ENCODE results near the gene CH25H. TPM values are rescaled to one million over a fixed set of nuclear protein-coding genes. Genes with fewer than 3 reads are reported as not detected.

Gene CH25H
- total and polyA plus RNA-seq, 10 of the 15 experiments (the other 5 are each of a cell fraction or from before 2014, with no cell fraction given), result not detected

- TF ChIP-seq IRF3 (IDR thresholded peaks at IDR 0.05) (no peak), GABPA (IDR thresholded peaks at IDR 0.05; ENCODE audit: low read depth) (no peak), RELA (IDR thresholded peaks at IDR 0.05; ENCODE audit: borderline replicate concordance, partially characterized antibody) (no peak), ZBTB4 (CRISPR knock-in tag; IDR thresholded peaks at IDR 0.05) (no peak), PAX8 (IDR thresholded peaks at IDR 0.05) (no peak), ATF3 (IDR thresholded peaks at IDR 0.05; ENCODE audit: borderline replicate concordance, extremely low read depth, low read depth, low read length) (no peak), BHLHE40 (IDR thresholded peaks at IDR 0.05; ENCODE audit: borderline replicate concordance in 1 of 2, low read depth in 2 of 2, low read length in 1 of 2) (no peak), MTA2 (IDR thresholded peaks at IDR 0.05; ENCODE audit: low read depth) (0 out of 2 replicates have a peak, but pooled peaks have one; percentile 23), DPF2 (IDR thresholded peaks at IDR 0.05) (no peak; the same call in 1 of the 2 replicates), NR2C2 (IDR thresholded peaks at IDR 0.05; ENCODE audit: borderline replicate concordance, control insufficient read depth, insufficient read length, low read depth) (no peak), FOXK2 (IDR thresholded peaks at IDR 0.05) (no peak), SREBF1 (IDR thresholded peaks at IDR 0.05; ENCODE audit: low read length) (no peak), HDAC6 (IDR thresholded peaks at IDR 0.05; ENCODE audit: unreplicated experiment) (no peak), HCFC1 (IDR thresholded peaks at IDR 0.05; ENCODE audit: low read length) (no peak), ZBTB33 (IDR thresholded peaks at IDR 0.05) (no peak), NR2C1 (IDR thresholded peaks at IDR 0.05) (no peak), CREM (IDR thresholded peaks at IDR 0.05; ENCODE audit: low read depth) (no peak), MYC (IDR thresholded peaks at IDR 0.05; ENCODE audit: insufficient read depth, insufficient read length, insufficient replicate concordance, low read length, severe bottlenecking) (no peak), BCLAF1 (IDR thresholded peaks at IDR 0.05) (no peak)
Observed at GRCh38 chr10:89242840-89243568, 35.9 kb upstream of the CH25H start (continued).
